RWPE1 (cell line): ENCODE results near the gene PDGFRB.

Experiments used
- CTCF ChIA-PET: fragments of 350-600 bp; sonication (Branson Sonifier 250); formaldehyde crosslinking; extraction: SDS; loops from one replicate; lab custom pipeline; 2021; lab: Yijun Ruan, JAX
- POLR2A ChIA-PET: fragments of 400-600 bp; formaldehyde crosslinking; extraction: SDS; loops from one replicate; lab custom pipeline; 2020; ENCODE audit warnings: antibody characterized with exemption; ENCODE audit not compliant: low non-redundant PET; lab: Yijun Ruan, JAX
- DNase-seq: peaks from one replicate; pipeline ENCODE4 v3.0.0; 2012; ENCODE audit warnings: low spot score
- H3K27ac ChIP-seq: fragments of 450-650 bp; 2 replicates; pipeline ENCODE4 v1.5.1; 2017
- CTCF ChIP-seq: fragments of 450-650 bp; conservative IDR thresholded peaks from 2 replicates; pipeline ENCODE4 v1.5.1; 2017; ENCODE audit warnings: low read depth, mild to moderate bottlenecking

The PDGFRB gene

GRCh38 chr5:150103678-150104549 lies 51.7 kb downstream of the PDGFRB start:
- ChIA-PET CTCF (interaction anchor here (0.5 to 1.1 kb wide), 5 partner anchors 12 to 257 kb away, joined by 3 read pairs; no protein-coding TSS in a partner anchor), POLR2A (no interaction called here)
- no peak overlapping the region for H3K27ac ChIP-seq

GRCh38 chr5:150101023-150101422 lies 54.6 kb downstream of the PDGFRB start:
- DNase-seq, result no peak
- TF ChIP-seq CTCF, result no peak
- CTCF ChIA-PET, result interaction anchor here (0.5 to 0.6 kb wide), 2 partner anchors 30 to 1008 kb away, joined by 3 to 4 read pairs; no protein-coding TSS in a partner anchor
- H3K27ac ChIP-seq, result no peak overlapping the region
- POLR2A ChIA-PET, result no interaction called here

More at GRCh38 chr5:150103678-150104549, 51.7 kb downstream of the PDGFRB start:
- no peak for TF ChIP-seq CTCF
- DNase-seq, result no peak

GRCh38 chr5:150097152-150097551 lies 58.5 kb downstream of the PDGFRB start:
- H3K27ac ChIP-seq, result no peak overlapping the region
- no peak for DNase-seq
- no peak for TF ChIP-seq CTCF
- CTCF ChIA-PET, result no interaction called here
- POLR2A ChIA-PET, result no interaction called here

- TF ChIP-seq CTCF, result no peak
- CTCF ChIA-PET, result interaction anchor here (0.6 kb wide), 1 partner anchor 18 kb away, joined by 4 read pairs; no protein-coding TSS in a partner anchor
- POLR2A ChIA-PET, result no interaction called here
- DNase-seq, result no peak
- no peak overlapping the region for H3K27ac ChIP-seq
Observed at GRCh38 chr5:150092159-150092787, 63.4 kb downstream of the PDGFRB start.

GRCh38 chr5:150085950-150086715 lies 69.5 kb downstream of the PDGFRB start, which contains the start of gene CSF1R:
CSF1R (minus strand) TSS chr5:150086554; CDS start chr5:150086427, 127 bp downstream.
- ChIA-PET POLR2A (interaction anchor here (0.5 kb wide), 1 partner anchor 12 kb away, joined by 3 read pairs; no protein-coding TSS in a partner anchor), CTCF (interaction anchor here (0.7 kb wide), 1 partner anchor 71 kb away, joined by 4 read pairs; no protein-coding TSS in a partner anchor)
- H3K27ac ChIP-seq, result no peak within 1 kb of the TSS
- no peak for DNase-seq
- no peak for TF ChIP-seq CTCF
